NOMO-1 (cell line): ENCODE results near the gene WFS1.

Experiments
- DNase-seq, 2 experiments: peaks; one replicate each; lab custom pipeline; 2025; ENCODE audit not compliant: unreplicated experiment in 2 of 2; lab: John Stamatoyannopoulos, UW

Gene WFS1

GRCh38 chr4:6296026-6296425, 26.4 kb downstream of the WFS1 start:
- no peak for DNase-seq

- DNase-seq = no peak
These were observed 27.7 kb downstream of the WFS1 start for GRCh38 chr4:6297266-6297815.

- DNase-seq = no peak
These were observed 28.4 kb downstream of the WFS1 start for GRCh38 chr4:6298035-6298434.

GRCh38 chr4:6298852-6299251, 29.2 kb downstream of the WFS1 start:
- DNase-seq = no peak

- no peak for DNase-seq
These were observed 30.2 kb downstream of the WFS1 start for GRCh38 chr4:6299875-6300274.

GRCh38 chr4:6300359-6300758, 30.7 kb downstream of the WFS1 start:
- no peak for DNase-seq

GRCh38 chr4:6301051-6301731, 31.5 kb downstream of the WFS1 start:
- no peak for DNase-seq

GRCh38 chr4:6301732-6302442, 32.2 kb downstream of the WFS1 start:
- no peak for DNase-seq

- no peak for DNase-seq
These were observed 33.2 kb downstream of the WFS1 start for GRCh38 chr4:6302869-6303268.

- DNase-seq = no peak
These were observed 34.3 kb downstream of the WFS1 start for GRCh38 chr4:6303943-6304342.

GRCh38 chr4:6306299-6306698, 36.6 kb downstream of the WFS1 start:
- no peak for DNase-seq

- DNase-seq = no peak
These were observed 37.6 kb downstream of the WFS1 start for GRCh38 chr4:6307230-6307629.

- no peak for DNase-seq
These were observed 38.2 kb downstream of the WFS1 start for GRCh38 chr4:6307891-6308290.

- DNase-seq = no peak
These were observed 39.4 kb downstream of the WFS1 start for GRCh38 chr4:6308899-6309643.

- no peak for DNase-seq
These were observed 40.1 kb downstream of the WFS1 start for GRCh38 chr4:6309777-6310176.

GRCh38 chr4:6313216-6313615, 43.6 kb downstream of the WFS1 start:
- no peak for DNase-seq

GRCh38 chr4:6316461-6317003, 46.9 kb downstream of the WFS1 start:
- DNase-seq = no peak

- DNase-seq = no peak
These were observed 48.6 kb downstream of the WFS1 start for GRCh38 chr4:6318206-6318605.

GRCh38 chr4:6319530-6320150, 50.0 kb downstream of the WFS1 start:
- DNase-seq = no peak

GRCh38 chr4:6320663-6321062, 51.0 kb downstream of the WFS1 start:
- no peak for DNase-seq

GRCh38 chr4:6321361-6321760, 51.7 kb downstream of the WFS1 start:
- DNase-seq = no peak
